HuH-7.5 (cell line): Measurements from ENCODE around the gene MIDN.
A peak's percentile ranks its signal among the peaks of the same experiment; 100 is the strongest.
"Not testable (repeated sequence)": the region's sequence is repeated elsewhere in the genome, so short reads cannot be mapped to it uniquely, and the experiment has no call there.

Experiments
- DNase-seq: peaks from one replicate; pipeline ENCODE4 v3.0.0; 2011; ENCODE audit warnings: low spot score

Gene MIDN

GRCh38 chr19:1248139-1248785 lies at the start of gene MIDN:
TSS of gene MIDN (plus strand) at chr19:1248583. CDS start at chr19:1250297, 1,714 bp downstream.
- DNase-seq, result peak; percentile 92

GRCh38 chr19:1199531-1199930 lies 48.9 kb upstream of the MIDN start:
- DNase-seq, result no peak

- DNase-seq, result not testable (repeated sequence)
These were observed 47.8 kb upstream of the MIDN start for GRCh38 chr19:1200614-1201013.

- DNase-seq, result peak; percentile 100
These were observed 43.0 kb upstream of the MIDN start, which contains the start of gene STK11 for GRCh38 chr19:1205114-1206099. TSS of gene STK11 (plus strand) at chr19:1205778. CDS start at chr19:1206914, 1,136 bp downstream.

GRCh38 chr19:1206150-1206863 lies 42.1 kb upstream of the MIDN start:
- DNase-seq, result no peak

DNA sequence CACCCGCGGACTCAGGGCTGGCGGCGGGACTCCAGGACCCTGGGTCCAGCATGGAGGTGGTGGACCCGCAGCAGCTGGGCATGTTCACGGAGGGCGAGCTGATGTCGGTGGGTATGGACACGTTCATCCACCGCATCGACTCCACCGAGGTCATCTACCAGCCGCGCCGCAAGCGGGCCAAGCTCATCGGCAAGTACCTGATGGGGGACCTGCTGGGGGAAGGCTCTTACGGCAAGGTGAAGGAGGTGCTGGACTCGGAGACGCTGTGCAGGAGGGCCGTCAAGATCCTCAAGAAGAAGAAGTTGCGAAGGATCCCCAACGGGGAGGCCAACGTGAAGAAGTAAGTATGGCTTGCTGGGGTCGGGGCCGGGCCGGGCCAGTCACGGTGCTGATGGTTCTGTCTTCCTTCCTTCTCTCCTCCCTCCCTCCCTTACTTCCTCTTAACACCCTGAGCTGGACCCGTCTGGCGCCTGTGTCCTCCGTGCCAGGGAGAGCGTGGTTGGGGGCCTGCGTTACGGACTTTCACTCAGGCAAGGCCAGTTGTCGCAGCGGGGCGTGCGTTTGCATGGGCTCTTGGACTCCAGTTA lies 41.4 kb upstream of the MIDN start:
- DNase-seq, result peak; percentile 76

- not testable (repeated sequence) for DNase-seq
These were observed 39.6 kb upstream of the MIDN start for GRCh38 chr19:1208830-1209229.

- no peak for DNase-seq
These were observed 38.2 kb upstream of the MIDN start for GRCh38 chr19:1210227-1210538.

DNA sequence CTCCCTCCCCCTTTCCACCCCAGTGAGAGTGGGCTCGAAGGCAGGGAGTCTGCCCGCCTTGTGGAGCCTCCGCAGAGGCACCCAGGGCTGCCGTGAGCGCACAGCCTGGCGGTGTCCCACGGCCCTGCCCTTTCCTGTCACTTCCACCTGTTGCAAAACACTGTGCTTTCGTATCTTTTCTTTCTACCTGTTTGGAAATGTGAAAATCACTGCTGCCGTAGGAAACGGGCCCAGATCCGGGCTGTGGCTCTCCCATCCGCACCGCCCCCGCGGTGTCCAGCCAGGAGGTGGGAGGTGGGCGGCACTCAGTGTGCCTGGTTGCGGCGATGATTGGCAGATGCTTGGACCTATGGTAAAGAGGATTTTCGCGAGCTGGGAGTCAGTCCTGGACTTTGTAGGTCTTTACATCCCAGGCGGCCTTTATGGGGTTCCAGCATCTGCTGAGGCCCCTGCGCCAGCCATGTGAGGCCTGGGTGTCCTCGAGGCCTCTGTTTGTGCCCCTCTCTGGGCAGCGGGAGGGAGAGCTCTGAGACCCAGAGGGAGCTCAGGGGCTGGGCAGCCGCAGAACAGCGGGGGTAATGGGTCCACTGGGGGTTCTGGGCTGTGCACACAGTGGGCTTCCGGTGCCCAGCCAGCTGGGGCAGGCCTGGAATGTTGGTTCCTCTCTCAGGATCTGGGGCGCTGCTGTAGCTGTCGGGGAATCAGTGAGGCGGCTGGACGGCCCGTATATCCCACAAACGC lies 36.7 kb upstream of the MIDN start:
- DNase-seq, result no peak

DNA sequence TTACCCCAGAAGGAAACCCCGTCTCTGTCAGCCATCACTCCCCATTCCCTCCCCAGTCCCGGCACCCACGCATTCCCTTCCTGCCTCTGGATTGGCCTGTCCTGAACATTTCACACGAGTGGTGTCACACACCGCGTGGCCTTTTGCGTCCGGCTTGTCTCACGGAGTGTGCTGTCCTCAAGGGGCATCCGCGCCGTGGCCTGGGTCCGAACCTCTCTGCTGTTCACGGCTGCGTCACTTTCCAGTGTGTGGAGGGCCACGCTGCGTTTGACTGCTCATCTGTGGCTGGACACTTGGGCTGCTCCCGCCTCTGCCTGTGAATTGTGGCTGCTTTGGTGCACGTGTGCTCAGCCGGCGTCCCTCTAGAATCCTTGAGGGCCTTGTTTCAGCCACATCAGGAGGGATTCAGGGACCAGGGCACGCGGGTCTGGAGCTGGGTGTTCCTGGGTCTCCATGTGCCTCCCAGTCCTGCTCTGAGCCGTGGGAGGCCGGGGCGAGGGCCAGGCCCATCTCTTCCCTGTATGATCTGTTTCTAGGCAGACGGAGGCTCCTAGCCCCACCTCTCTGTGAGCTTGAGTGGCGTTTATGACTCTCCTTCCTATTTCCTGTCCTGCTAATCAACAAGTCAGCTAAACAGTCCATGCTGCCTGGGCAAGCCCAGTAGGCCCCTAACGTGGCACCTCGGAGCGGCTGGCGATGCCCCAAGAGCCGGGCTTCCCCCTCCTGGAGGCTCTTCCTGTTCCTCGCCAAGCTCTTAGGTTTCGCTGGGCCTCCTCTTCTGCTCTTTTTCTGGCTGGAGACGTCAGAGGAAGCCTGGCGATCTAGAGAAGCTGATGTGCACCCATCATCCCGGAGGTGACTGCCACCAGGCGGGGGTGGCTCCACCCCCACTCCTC lies 34.7 kb upstream of the MIDN start:
- DNase-seq, result no peak

- DNase-seq, result no peak
These were observed 34.0 kb upstream of the MIDN start for GRCh38 chr19:1214299-1214861.

DNA sequence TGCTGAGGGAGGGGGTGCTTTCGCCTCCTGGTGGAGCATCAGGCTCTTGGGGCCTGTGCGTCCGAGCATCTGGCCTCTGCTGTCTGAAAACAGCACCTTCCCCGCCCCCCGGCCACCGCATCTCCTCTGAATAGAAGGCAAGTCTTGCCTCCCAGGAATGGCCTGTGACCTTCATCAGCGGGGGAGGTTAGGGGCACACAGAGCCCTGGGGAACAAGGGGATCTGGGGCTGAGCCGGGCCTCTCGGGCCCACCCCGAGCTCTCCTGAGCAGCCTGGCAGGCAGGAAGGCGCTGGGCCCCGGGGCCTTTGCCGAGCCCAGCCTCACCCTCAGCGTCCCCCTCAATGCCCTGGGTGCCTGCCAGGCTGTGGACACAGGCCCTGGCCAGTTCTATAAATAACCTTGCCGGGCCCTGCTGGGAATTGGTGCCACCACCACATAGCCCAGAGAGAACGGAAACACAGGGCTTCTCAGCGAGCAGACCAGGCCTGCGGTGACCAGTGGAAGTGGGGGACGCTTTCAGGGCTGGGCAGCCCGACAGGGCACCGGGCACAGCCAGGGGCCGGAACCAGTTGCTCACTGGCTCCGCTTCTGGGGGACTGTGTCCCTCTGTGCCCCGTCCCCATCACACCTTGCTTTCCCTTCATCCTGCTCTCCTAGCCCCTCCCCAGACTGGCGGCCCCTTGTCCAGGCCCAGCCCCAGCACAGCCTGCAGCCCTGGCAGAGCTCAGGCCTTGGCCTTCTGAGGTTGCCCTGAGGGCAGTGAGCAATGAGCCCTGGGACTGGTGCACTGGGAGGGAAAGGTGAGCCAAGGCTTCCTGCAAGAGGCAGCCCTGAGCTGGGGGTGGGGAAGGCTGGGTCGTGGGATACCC lies 33.3 kb upstream of the MIDN start:
- DNase-seq, result no peak

GRCh38 chr19:1216756-1217155 lies 31.6 kb upstream of the MIDN start:
- DNase-seq, result no peak

GRCh38 chr19:1217366-1217765 lies 31.0 kb upstream of the MIDN start:
- no peak for DNase-seq

GRCh38 chr19:1218751-1219567 lies 29.4 kb upstream of the MIDN start:
- DNase-seq, result no peak

GRCh38 chr19:1219786-1220476 lies 28.5 kb upstream of the MIDN start:
- no peak for DNase-seq

- DNase-seq, result no peak
These were observed 27.9 kb upstream of the MIDN start for GRCh38 chr19:1220477-1220930.
